Fibroblast of lung (primary cell): Measurements from ENCODE around the gene PARK7.

Experiments
- CTCF ChIP-seq, 2 donors: IDR thresholded peaks in 1 of 2; conservative IDR thresholded peaks in 1 of 2; 1 replicate in 1 of 2; 2 replicates in 1 of 2; pipeline ENCODE4 v1.5.1; 2011 to 2012; ENCODE audit warnings: low read length in 2 of 2, control low read depth in 1 of 2, inconsistent platforms in 1 of 2, low read depth in 1 of 2, mild to moderate bottlenecking in 1 of 2
- EZH2 ChIP-seq: IDR thresholded peaks from 2 replicates; pipeline ENCODE4 v1.5.1; 2012; ENCODE audit warnings: low read length, control low read depth, mild to moderate bottlenecking; ENCODE audit errors: missing control alignments

GRCh38 chr1:8027748-8028570, 66.4 kb downstream of the PARK7 start:
- no peak for TF ChIP-seq CTCF (conservative IDR thresholded peaks at IDR 0.05 in 1 of 2, IDR thresholded peaks at IDR 0.05 in 1 of 2; ENCODE audit: low read depth in 1 of 2, low read length in 2 of 2)
- TF ChIP-seq EZH2, result no peak
